Endothelial cell of umbilical vein (primary cell): ENCODE results near the gene TSPAN31.

Experiments
- EZH2 ChIP-seq: IDR thresholded peaks from 2 replicates; pipeline ENCODE4 v1.6.1; 2012; ENCODE audit warnings: borderline replicate concordance, low read depth, mild to moderate bottlenecking, moderate library complexity, low read length, inconsistent platforms; ENCODE audit not compliant: severe bottlenecking
- FOS ChIP-seq: IDR thresholded peaks from 2 replicates; pipeline ENCODE4 v1.6.1; 2011; ENCODE audit warnings: mild to moderate bottlenecking, low read length, moderate library complexity, borderline replicate concordance; ENCODE audit not compliant: insufficient read depth
- GATA2 ChIP-seq: IDR thresholded peaks from 2 replicates; pipeline ENCODE4 v1.7.0; 2011; ENCODE audit warnings: low read depth, mild to moderate bottlenecking, moderate library complexity, mixed read lengths, low read length; ENCODE audit not compliant: insufficient read length, insufficient read depth
- JUN ChIP-seq: IDR thresholded peaks from 2 replicates; pipeline ENCODE4 v1.6.1; 2011; ENCODE audit warnings: borderline replicate concordance, low read depth; ENCODE audit not compliant: insufficient read length, insufficient read depth
- MYC ChIP-seq: IDR thresholded peaks from one replicate; pipeline ENCODE4 v1.6.1; 2011; ENCODE audit warnings: mild to moderate bottlenecking, low read depth, low read length
- POLR2A ChIP-seq: IDR thresholded peaks from 2 replicates; pipeline ENCODE4 v1.6.1; 2012; ENCODE audit warnings: low read depth, mild to moderate bottlenecking, control low read depth, low read length
- POLR2AphosphoS5 ChIP-seq: IDR thresholded peaks from 2 replicates; pipeline ENCODE4 v1.6.1; 2012; ENCODE audit warnings: low read depth, mild to moderate bottlenecking, control low read depth, low read length, moderate library complexity; ENCODE audit not compliant: insufficient read depth
- TF ChIP-seq, protein P1 (sequence below), 2 donors: IDR thresholded peaks; 1 replicate in 1 of 2; 2 replicates in 1 of 2; pipeline ENCODE4 v1.5.1; 2011; ENCODE audit warnings: low read length in 2 of 2, mild to moderate bottlenecking in 2 of 2, moderate library complexity in 2 of 2, control low read depth in 1 of 2, inconsistent platforms in 1 of 2, low read depth in 1 of 2; ENCODE audit not compliant: insufficient read depth in 1 of 2; ENCODE audit errors: extremely low read depth in 1 of 2
- TF ChIP-seq, protein P2 (sequence below): IDR thresholded peaks from 2 replicates; pipeline ENCODE4 v1.6.1; 2011; ENCODE audit not compliant: insufficient read depth, insufficient read length

DNA sequence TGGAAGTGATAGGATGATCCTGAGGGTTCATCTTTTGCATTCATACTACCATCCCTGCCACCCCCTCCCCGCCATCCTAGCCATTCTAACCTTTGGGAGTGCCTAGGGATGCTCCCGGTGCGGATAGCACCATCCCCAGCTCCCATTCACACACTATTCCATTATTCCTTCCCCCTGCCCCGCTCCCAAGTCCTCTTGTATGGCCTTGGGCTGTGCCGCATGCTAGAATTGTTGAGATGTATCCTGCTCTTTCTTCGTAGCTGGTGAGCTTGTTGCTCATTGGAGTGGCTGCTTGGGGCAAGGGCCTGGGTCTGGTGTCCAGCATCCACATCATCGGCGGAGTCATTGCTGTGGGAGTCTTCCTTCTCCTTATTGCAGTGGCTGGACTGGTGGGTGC, 644 bp downstream of the TSPAN31 start:
- TF ChIP-seq, protein P1, sequence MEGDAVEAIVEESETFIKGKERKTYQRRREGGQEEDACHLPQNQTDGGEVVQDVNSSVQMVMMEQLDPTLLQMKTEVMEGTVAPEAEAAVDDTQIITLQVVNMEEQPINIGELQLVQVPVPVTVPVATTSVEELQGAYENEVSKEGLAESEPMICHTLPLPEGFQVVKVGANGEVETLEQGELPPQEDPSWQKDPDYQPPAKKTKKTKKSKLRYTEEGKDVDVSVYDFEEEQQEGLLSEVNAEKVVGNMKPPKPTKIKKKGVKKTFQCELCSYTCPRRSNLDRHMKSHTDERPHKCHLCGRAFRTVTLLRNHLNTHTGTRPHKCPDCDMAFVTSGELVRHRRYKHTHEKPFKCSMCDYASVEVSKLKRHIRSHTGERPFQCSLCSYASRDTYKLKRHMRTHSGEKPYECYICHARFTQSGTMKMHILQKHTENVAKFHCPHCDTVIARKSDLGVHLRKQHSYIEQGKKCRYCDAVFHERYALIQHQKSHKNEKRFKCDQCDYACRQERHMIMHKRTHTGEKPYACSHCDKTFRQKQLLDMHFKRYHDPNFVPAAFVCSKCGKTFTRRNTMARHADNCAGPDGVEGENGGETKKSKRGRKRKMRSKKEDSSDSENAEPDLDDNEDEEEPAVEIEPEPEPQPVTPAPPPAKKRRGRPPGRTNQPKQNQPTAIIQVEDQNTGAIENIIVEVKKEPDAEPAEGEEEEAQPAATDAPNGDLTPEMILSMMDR (IDR thresholded peaks at IDR 0.05; ENCODE audit: extremely low read depth in 1 of 2, insufficient read depth in 1 of 2, low read depth in 1 of 2, low read length in 2 of 2), result no peak
- TF ChIP-seq GATA2 (no peak), JUN (no peak), EZH2 (no peak), POLR2AphosphoS5 (no peak), MYC (no peak), POLR2A (no peak), FOS (no peak)
- TF ChIP-seq, protein P2, sequence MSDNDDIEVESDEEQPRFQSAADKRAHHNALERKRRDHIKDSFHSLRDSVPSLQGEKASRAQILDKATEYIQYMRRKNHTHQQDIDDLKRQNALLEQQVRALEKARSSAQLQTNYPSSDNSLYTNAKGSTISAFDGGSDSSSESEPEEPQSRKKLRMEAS, result no peak
